GM18517 (cell line): Measurements from ENCODE around the gene G3BP2.
A peak's percentile ranks its signal among the peaks of the same experiment; 100 is the strongest.
"Not testable (repeated sequence)": the region's sequence is repeated elsewhere in the genome, so short reads cannot be mapped to it uniquely, and the experiment has no call there.

Source experiments
- ATAC-seq: cut with Tn5 transposase; IDR thresholded peaks from one replicate; pipeline ENCODE4 v1.9.1; 2021; ENCODE audit warnings: mild to moderate bottlenecking, moderate library complexity; ENCODE audit not compliant: unreplicated experiment

G3BP2 gene

GRCh38 chr4:75673027-75673958 is at the start of gene G3BP2:
TSS of gene G3BP2 (minus strand) at chr4:75673411. CDS start at chr4:75662025, 11,386 bp downstream.
- ATAC-seq: peak; percentile 91

GRCh38 chr4:75722417-75722816 is 49.2 kb upstream of the G3BP2 start:
- ATAC-seq: no peak

- ATAC-seq: no peak
Measured at GRCh38 chr4:75718529-75718928, 45.3 kb upstream of the G3BP2 start.

- ATAC-seq: no peak
Measured at GRCh38 chr4:75717408-75717807, 44.2 kb upstream of the G3BP2 start.

- not testable (repeated sequence) for ATAC-seq
Measured at GRCh38 chr4:75716054-75716453, 42.8 kb upstream of the G3BP2 start.

- no peak for ATAC-seq
Measured at GRCh38 chr4:75715105-75715799, 42.0 kb upstream of the G3BP2 start.

- ATAC-seq: no peak
Measured at GRCh38 chr4:75714704-75715103, 41.5 kb upstream of the G3BP2 start.

GRCh38 chr4:75714011-75714410 is 40.8 kb upstream of the G3BP2 start:
- no peak for ATAC-seq

GRCh38 chr4:75710246-75710645 is 37.0 kb upstream of the G3BP2 start:
- no peak for ATAC-seq

- peak; percentile 52 for ATAC-seq
Measured at GRCh38 chr4:75708218-75708691, 35.0 kb upstream of the G3BP2 start.

GRCh38 chr4:75705198-75705977 is 32.2 kb upstream of the G3BP2 start:
- ATAC-seq: no peak

- no peak for ATAC-seq
Measured at GRCh38 chr4:75702919-75703411, 29.8 kb upstream of the G3BP2 start.

GRCh38 chr4:75699299-75699698 is 26.1 kb upstream of the G3BP2 start:
- peak; percentile 12 for ATAC-seq

GRCh38 chr4:75698963-75699228 is 25.7 kb upstream of the G3BP2 start:
- ATAC-seq: peak; percentile 46

GRCh38 chr4:75698162-75698962 is 25.2 kb upstream of the G3BP2 start:
- peak; percentile 97 for ATAC-seq

GRCh38 chr4:75696581-75696980 is 23.4 kb upstream of the G3BP2 start:
- no peak for ATAC-seq

- no peak for ATAC-seq
Measured at GRCh38 chr4:75696071-75696470, 22.9 kb upstream of the G3BP2 start.

GRCh38 chr4:75692066-75692465 is 18.9 kb upstream of the G3BP2 start:
- not testable (repeated sequence) for ATAC-seq

- ATAC-seq: not testable (repeated sequence)
Measured at GRCh38 chr4:75687125-75687524, 13.9 kb upstream of the G3BP2 start.

GRCh38 chr4:75686346-75686745 is 13.1 kb upstream of the G3BP2 start:
- no peak for ATAC-seq
